NCI-H146 (cell line): ENCODE measurements around the gene TECPR2.

Source experiments
- DNase-seq: peaks from one replicate; lab custom pipeline; 2025; lab: John Stamatoyannopoulos, UW

The TECPR2 gene

DNA sequence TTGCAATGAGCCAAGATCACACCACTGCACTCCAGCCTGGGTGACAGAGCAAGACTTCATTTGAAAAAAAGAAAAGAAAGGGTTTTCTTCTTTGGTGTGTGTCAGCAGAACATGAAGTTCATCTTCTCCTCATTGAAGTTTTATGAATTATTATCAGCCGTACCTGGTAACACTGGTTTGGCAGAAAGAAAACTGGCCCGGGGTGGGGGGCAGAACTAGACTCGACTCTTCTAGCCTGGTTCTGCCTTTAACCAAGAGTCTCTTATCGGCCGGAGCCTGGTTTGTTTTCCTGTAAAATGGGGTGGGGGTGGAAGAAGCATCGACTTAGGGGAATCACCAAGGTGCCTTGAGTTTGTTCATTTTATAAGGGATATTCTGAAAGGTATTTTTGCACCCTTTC is 64.1 kb downstream of the TECPR2 start:
- DNase-seq = no peak

DNA sequence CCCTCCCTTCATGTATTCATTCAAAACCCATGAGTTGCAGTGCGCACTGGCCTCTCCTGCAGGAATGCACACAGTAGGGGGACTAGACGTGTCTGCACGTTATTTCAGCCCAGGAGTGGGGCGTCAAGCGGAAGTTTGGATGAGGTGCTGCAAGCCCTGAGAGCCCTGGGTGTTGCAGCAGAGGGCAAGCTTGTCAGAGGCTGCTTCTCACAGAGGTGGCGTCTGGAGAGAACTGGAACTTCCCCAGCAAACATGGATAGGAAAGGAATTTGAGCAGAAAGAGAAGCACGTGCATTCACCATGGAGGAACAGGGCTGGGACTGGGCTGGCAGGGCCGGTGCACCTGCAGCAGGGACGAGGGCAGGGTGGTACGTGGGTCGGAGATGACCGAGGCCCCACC is 64.9 kb downstream of the TECPR2 start:
- DNase-seq = no peak

DNA sequence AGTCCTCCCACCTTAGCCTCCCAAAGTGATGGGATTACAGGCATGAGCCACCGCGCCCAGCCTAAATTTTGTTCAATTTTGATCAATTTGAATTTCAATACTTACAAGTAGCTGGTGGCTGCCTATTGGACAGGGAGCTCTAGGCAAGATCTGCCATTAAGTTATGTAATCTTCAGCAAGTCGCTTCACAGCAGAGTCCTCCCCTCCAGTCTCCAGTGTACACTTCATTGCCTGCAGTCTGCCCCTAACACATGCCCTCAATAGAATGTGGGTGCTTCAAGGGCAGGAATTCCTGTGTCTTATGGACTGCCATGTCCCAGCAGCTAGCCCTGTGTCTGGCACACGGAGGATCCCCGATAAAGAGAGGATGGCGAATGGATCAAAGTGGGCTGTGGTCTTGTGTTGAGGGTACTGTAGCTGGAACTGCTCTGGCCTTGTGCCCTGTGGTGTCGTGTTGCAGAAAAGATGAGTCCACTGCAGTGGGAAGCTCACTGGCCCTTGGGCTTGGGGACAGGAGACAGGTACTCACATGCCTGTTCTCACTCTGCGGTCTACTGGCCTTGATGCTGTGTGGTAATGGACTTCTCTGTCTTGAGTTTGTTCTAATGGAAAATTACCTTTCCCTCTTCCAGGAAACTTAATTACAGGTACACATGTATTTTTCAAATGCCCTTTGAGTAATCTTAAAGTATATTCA is 67.6 kb downstream of the TECPR2 start:
- no peak for DNase-seq

DNA sequence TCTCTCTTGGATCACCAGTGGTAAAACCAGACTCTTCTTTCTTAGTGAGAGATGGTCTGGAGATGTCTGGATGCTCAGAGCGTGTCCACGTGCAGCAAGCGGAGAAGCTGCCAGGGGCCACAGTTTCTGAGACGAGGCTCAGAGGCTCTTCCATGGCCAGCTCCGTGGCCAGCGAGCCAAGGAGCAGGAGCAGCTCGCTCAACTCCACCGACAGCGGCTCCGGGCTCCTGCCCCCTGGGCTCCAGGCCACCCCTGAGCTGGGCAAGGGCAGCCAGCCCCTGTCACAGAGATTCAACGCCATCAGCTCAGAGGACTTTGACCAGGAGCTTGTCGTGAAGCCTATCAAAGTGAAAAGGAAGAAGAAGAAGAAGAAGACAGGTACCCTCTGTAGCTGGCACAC is 69.0 kb downstream of the TECPR2 start:
- no peak for DNase-seq

DNA sequence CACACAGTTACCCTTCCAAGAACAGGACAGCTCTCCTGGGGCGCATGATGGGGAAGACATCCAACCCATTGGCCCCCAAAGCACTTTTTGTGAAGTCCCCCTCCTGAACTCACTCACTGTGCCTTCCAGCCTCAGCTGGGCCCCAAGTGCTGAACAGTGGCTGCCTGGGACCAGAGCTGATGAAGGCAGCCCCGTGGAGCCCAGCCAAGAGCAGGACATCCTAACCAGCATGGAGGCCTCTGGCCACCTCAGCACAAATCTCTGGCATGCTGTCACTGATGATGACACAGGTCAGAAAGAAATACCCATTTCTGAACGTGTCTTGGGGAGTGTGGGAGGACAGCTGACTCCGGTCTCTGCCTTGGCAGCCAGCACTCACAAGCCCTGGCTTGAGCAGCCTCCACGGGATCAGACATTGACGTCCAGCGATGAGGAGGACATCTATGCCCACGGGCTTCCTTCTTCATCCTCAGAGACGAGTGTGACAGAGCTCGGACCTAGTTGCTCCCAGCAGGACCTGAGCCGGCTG is 72.0 kb downstream of the TECPR2 start:
- no peak for DNase-seq

DNA sequence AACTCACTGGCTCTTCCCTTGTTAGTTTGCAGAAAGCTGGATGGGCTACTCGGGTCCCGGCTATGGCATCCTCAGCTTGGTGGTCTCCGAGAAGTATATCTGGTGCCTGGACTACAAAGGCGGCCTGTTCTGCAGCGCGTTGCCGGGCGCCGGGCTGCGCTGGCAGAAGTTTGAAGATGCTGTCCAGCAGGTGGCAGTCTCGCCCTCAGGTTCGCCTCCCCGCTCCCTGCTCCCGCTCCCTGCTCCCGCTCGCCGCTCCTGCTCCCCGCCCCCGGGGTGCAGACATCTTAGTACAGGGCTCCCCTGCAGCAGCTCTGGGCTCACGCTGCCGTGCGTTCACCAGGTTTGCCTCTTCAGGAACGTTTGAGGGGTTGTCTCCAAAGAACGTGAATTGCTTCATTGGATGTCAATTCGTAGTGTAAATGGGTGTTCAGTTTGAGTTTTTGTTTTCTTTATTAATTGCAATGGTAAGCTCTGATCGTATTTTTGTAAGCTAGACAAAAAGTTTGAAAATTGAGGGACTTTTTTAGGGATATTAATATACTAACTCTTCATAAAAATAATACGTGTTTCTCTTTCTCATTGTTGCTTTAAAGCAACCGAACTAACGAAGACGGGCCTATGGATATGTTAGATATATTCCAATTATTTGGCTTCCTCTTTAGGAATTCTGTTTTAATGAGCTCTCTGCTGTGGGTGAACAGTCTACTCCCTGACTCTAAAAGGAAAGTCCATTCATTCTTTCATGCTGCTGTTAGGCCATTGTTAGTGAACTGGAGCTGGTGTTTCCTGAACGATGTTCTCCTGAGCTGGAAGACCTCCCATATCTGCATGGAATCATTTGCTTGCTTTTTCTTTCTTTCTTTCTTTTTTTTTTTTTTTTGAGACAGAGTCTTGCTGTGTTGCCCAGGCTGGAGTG is 75.5 kb downstream of the TECPR2 start:
- peak; percentile 79 for DNase-seq

DNA sequence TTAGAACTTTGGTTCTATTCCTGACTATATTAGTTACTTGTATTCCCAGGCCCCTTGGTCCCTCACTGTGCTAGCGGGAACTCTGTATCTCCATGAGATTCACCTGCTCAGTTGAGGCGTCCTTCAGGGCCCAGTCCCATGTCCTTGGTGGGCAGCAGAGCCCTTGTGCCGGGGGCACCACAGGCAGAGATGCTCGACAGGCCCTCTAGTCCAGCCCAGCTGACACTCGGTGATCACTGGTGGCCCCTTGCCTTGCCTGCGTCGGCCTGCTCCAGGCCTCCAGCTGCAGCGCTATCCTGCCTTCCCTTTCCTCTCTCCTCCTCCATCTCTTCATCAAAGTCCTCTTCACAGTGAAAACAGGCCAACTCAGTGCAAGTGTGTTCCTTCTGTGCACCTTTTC is 76.8 kb downstream of the TECPR2 start:
- no peak for DNase-seq

DNA sequence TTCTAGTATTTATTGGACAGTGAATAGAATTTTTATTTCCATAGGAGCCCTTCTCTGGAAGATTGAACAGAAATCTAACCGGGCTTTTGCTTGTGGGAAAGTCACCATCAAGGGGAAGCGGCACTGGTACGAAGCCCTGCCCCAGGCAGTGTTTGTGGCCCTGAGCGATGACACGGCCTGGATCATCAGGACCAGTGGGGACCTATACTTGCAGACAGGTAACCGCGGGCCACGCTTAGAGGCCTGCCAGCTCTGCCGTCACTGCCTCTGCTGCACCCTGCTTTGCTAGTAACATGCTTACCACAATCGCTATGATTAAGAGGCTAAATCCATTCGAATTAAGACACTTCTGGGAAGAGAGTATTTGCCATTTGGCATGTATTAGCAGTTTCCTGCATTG is 77.7 kb downstream of the TECPR2 start:
- DNase-seq = no peak

DNA sequence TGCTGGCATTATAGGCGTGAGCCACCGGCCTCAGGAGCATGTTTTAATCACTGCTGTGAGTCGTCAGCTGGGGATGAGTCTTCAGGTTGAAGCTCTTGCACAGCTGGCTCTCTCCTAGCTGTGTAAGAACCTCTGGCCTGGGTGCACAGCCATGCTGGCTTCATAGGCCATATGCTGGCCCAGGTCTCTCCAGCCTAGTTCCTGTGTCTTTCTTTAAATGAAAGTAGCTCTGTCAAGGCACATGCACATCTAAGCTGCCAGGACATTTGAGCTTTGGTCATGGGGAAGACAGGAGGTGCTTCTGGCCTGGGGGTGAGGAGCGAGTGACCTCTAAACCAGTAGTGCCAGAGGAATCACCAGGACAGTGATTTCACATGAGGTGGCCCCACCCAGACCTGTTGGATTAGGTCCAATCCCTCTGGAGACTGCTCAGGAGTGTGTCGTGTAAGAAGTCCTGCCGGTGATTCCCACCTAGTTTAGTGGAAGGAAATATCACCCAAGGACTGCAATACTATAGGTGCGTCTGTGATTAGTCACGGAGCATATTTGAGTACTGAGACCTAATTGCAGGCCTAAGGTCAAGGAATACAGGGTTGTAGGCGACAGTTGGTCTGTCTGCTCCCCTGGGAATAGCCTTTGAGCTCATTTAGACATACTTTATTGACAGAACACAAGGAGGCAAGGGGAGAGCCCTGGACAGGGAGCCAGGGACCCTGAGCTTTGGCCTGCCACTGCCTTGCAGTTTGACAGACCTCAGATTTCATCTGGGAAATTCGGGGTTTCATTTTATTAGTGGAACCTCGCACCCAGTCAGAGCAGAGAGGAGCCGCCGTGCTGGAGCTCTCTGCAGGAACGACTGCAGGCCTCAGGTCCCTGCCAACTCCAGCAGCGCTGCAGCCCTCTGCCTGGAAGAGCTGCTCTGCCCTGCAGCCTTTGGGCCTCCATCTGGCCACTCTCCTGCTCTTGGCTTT is 79.8 kb downstream of the TECPR2 start:
- no peak for DNase-seq

DNA sequence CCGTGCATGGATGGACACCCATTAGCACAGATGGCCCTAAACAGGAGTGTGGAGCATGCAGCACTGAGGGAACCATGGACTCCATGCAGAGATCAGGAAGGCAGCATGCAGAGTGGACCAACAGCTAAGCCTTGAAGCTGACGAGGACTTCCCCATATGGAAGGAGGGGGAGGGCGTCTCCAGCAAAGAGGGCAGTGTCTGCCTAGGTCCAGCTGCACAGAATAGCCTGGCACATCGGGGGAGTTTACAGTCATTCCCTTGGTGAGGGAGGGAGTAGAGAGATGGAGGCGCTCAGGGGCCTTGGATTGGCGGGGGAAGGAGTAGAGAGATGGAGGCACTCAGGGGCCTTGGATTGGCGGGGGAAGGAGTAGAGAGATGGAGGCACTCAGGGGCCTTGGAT is 82.3 kb downstream of the TECPR2 start:
- DNase-seq = no peak

DNA sequence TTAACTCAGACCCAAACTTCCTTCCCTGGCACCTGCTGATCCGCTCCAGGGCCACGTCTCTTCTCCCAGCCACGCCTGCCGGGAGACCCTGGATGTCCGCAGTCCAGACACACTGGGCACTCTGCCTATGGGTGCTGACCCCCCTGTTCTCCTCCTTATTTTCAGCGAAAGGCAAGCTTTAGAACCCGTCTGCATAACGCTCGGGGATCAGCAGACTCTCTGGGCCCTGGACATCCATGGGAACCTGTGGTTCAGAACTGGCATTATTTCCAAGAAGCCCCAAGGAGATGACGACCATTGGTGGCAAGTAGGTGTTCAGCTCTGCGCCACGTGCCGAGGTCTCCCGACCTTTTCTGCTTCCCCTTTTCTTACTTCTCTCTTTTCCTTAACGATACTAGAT is 82.9 kb downstream of the TECPR2 start:
- no peak for DNase-seq

DNA sequence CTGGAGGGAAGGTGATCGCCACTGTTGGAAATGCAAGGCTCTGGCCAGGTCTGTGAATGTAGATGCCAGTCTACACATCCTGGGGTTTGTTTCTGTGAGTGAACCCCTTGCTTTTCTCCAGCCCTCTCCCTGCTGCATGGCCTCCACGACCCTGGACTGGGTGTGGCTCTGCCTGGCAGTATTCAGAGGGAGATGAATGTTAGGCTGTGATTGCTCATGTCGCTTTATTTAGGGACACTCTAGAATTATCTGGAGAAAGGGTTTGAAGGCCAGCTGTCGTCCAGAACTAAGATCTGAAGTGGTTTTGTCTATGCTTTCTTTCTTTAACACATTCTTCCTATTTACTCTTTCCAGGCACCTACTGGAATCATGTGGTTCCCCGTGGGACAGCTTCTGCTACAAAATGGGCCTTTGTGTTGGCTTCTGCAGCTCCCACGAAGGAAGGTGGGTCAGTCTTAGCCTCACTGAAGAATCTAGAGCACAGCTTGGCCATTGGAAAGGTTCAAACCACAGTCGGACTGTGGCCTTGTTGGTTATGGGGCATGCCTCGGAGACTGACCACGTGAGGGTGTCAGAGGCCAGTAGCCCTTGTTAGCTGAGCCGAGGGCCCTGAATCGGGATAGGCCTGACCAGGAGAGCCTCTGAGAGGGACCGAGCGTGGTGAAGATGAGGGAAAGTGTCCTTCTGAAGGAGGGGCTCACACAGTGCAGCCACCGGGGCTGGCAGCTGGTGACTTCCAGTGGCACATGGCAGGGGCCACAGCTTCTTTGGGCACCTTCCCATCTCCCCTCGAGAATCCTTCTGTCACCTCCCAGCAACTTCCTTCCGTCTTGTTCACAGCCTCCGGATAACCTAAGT is 87.7 kb downstream of the TECPR2 start:
- no peak for DNase-seq

DNA sequence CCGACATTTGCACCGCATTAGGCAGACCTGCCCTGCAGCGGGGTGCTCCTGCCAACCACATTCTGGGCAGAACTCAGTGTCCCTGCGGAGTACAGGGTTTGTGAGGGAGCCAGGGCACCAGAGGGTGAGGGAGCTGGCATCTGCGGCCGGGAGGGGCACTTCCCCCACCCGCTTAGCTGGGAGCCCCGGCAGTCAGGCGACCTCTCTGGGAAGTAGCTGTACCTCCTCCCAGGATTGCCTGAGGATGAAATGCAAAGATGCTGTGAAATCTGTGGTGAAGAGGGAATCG is 88.3 kb downstream of the TECPR2 start:
- DNase-seq = no peak

DNA sequence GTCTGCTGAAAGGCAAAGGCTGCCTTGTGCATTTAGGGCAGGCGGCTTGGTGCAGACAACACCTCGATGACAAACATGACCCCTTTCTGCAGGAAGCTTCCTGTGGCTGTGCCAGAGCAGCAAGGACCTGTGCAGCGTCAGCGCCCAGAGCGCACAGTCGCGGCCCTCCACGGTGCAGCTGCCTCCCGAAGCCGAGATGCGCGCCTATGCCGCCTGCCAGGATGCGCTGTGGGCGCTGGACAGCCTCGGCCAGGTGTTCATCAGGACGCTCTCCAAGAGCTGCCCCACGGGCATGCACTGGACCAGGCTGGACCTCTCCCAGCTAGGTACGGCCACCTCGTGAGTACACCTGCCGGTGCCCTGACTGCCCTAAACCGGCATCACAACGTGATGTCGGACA is 89.6 kb downstream of the TECPR2 start:
- DNase-seq = no peak

DNA sequence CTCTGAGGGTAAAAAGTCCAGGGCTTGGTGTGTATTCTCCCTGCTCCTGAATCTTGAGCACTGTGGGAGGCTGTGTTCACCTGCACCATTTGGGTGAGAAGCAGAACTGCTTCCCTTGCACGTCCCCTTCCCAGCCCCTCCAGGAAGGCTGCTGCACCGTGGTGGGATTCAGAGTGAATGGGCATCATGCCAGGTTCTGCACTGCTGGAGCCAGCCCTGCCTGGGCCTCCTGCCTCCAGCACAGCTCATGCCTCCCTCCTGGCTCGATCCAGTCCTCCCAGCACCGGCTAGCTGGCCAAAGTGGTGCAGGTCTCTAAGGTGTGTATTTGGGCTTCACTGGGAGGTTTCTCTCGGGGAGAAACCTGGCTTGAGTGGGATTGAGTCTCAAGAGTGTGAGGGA is 92.0 kb downstream of the TECPR2 start:
- no peak for DNase-seq

DNA sequence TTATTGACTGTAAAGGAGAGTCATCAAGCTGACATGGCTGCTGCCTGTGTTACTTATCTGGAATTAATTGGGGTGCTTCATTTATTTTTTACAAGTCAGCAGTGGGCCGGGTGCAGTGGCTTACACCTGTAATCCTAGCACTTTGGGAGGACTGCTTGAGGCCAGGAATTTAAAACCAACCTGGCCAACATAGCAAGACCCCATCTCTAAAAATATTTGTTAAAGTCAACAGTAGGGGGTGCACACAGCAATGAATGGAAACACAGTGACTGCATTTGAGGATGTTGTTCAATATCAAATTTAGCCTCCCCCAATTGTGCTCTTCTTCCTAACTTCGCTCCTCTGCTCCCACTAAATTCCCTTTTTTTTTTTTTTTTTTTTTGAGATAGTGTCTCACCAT is 94.8 kb downstream of the TECPR2 start:
- no peak for DNase-seq

DNA sequence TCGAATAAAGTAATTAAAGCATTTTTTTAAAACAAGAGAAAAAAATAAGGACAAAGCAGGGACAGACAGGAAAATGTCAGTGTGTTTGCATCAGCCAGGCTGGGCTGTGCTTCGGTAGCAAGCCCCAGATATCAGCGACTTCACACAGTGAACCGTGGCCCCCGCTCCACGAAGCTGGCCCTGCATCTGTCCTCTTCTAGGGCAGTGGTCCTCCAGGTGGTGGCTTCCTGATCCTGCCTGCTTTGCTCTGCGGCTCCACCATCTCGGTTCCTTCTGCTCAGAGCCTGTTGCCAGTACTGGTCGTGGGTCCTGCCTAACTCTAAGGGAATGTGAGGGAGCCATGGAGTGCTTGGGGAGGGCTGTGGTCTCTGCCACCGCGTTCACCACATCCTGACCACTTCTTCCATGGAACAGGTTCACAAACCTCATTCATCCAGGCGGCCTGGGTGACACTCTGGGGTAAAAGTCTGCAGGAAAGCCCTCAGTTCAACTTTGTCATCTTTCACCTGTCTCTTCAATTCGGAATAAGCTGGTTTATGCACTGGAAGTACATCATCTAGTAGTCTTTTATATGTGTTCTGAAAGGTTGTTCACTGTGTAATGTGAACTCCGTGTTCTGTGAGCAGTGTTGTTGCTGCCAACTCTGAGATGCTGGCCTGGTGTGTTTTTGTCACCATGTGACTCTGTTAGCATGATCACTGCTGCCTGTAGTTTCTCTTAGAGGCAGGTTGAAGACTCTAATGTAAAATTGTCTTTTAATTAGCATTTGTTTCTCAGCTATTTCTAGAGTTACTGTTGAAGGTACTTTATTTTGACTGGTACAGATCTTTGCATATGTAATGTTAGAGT is 99.0 kb downstream of the TECPR2 start:
- DNase-seq = no peak

DNA sequence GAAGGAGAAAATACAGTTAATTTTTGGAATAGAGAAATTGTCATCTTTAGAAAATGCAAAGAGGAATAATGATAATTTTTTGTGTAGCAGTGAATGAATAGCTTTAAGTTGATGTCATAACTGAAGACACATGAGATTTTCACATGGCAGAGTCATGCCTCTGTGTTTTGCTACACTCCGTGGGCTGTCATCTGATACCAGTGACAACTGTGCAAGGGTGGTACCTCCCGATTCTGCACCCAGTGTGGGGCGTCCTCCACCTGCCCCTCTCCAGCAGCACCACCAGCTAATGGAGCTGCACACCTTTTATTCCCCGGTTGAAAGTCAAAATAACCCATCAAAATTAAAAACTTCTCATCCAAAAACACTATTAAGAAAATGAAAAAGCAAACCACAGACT is 99.7 kb downstream of the TECPR2 start:
- DNase-seq = no peak

DNA sequence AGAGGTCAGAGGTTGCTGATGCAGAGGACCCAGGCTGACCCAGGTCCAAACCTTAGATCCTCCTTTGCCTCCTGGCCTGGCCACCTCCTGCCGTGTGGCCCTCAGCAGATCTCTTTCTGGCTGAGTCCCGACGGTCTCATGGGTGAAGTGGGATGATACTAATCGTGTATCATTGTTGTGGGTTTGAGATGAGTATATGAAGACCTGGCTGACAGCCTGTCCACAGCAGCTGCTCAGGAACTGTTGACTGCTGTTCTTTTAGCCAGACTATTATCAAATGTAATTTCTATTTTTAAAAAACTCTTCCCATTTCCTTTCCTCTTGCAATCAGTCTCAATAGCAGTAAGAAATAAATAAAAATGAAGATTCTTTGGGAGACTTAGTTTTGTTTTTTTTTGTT is 101.3 kb downstream of the TECPR2 start:
- no peak for DNase-seq

DNA sequence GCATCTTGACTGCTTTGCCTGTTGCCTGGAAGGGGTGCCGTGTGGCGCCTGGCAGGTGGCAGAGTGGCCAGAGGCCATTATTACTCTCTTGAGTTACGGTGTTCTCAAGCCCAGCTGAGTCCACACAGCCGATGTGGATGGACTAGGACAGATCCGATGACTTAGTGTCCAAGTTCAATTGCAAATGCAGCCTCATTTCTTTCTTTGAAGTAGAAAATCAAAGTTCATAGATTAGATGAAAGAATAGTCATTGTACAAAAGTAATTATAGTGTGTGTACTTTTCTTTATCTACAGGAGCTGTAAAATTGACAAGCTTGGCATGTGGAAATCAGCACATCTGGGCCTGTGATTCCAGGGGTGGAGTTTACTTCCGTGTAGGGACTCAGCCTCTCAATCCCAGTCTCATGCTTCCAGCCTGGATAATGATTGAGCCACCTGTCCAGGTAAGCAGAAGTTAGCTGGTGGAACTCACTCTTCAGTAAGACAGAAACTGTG is 102.2 kb downstream of the TECPR2 start:
- DNase-seq = peak; percentile 43
